ENCODE results near the gene GNL3L.

DNA sequence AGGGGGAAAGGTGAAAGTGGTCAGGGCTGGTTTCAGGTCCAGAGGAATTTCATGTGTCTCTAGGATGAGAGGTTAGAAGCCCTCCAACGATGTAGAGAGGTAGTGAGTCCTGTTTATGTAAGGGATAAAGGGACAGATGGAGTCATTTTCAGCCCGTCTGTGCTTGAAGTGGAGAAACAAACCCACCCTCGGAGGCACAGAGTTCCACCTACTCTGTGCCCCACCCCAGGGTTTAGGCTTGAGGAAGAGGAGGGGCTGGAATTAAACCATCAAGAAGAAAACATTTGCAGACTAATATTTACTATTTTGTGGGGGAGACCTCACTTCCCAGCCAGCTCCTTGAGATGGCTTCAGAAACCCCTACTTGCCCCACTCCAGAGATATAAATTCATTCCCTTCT lies 868 bp upstream of the GNL3L start:
- TF ChIP-seq, protein P1, sequence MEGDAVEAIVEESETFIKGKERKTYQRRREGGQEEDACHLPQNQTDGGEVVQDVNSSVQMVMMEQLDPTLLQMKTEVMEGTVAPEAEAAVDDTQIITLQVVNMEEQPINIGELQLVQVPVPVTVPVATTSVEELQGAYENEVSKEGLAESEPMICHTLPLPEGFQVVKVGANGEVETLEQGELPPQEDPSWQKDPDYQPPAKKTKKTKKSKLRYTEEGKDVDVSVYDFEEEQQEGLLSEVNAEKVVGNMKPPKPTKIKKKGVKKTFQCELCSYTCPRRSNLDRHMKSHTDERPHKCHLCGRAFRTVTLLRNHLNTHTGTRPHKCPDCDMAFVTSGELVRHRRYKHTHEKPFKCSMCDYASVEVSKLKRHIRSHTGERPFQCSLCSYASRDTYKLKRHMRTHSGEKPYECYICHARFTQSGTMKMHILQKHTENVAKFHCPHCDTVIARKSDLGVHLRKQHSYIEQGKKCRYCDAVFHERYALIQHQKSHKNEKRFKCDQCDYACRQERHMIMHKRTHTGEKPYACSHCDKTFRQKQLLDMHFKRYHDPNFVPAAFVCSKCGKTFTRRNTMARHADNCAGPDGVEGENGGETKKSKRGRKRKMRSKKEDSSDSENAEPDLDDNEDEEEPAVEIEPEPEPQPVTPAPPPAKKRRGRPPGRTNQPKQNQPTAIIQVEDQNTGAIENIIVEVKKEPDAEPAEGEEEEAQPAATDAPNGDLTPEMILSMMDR (IDR thresholded peaks at IDR 0.05) = no peak
- TF ChIP-seq POLR2A (IDR thresholded peaks at IDR 0.05) = no peak

All from prostate gland (tissue), 2 donors.